NB4 (cell line): ENCODE data around the gene ZNF524.

ENCODE experiments used
- MYC ChIP-seq: IDR thresholded peaks from 2 replicates; pipeline ENCODE4 v1.6.1; 2011; ENCODE audit warnings: low read depth, low read length
- POLR2A ChIP-seq: IDR thresholded peaks from 2 replicates; pipeline ENCODE4 v1.6.1; 2011; ENCODE audit warnings: mild to moderate bottlenecking; ENCODE audit not compliant: insufficient read length; ENCODE audit errors: extremely low read depth
- TF ChIP-seq, protein P1 (sequence below): IDR thresholded peaks from one replicate; pipeline ENCODE4 v1.5.1; 2012; ENCODE audit warnings: low read depth, low read length
- TF ChIP-seq, protein P2 (sequence below): IDR thresholded peaks from 2 replicates; pipeline ENCODE4 v1.6.1; 2011; ENCODE audit warnings: low read depth, low read length

DNA sequence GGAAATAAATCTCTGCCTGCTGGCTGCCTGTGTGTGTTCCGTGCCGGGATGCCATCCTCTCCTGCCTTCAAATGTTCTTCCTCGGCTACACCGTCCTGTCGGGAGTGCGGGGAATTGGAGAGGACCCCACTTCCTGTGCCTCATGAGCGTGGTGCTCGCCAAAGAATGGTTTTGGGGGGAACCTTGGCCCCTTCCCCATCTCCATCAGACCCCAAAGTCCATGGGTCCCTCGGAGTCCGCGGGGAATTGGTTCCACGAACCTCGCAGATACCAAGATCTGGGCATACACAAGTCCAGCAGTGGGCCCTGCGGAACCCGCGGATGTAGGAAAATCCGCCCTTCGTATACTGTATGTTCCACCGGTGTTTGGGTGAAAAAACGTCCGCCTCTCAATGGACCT lies 3.0 kb downstream of the ZNF524 start:
- TF ChIP-seq, protein P1, sequence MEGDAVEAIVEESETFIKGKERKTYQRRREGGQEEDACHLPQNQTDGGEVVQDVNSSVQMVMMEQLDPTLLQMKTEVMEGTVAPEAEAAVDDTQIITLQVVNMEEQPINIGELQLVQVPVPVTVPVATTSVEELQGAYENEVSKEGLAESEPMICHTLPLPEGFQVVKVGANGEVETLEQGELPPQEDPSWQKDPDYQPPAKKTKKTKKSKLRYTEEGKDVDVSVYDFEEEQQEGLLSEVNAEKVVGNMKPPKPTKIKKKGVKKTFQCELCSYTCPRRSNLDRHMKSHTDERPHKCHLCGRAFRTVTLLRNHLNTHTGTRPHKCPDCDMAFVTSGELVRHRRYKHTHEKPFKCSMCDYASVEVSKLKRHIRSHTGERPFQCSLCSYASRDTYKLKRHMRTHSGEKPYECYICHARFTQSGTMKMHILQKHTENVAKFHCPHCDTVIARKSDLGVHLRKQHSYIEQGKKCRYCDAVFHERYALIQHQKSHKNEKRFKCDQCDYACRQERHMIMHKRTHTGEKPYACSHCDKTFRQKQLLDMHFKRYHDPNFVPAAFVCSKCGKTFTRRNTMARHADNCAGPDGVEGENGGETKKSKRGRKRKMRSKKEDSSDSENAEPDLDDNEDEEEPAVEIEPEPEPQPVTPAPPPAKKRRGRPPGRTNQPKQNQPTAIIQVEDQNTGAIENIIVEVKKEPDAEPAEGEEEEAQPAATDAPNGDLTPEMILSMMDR = no peak
- TF ChIP-seq MYC (no peak), POLR2A (no peak)
- TF ChIP-seq, protein P2, sequence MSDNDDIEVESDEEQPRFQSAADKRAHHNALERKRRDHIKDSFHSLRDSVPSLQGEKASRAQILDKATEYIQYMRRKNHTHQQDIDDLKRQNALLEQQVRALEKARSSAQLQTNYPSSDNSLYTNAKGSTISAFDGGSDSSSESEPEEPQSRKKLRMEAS = no peak
